Measurements from ENCODE around the gene ZNRF1. TPM values are rescaled to one million over a fixed set of nuclear protein-coding genes. Genes with fewer than 3 reads are reported as not detected.
A peak's percentile ranks its signal among the peaks of the same experiment; 100 is the strongest.

The ZNRF1 gene
- total and polyA plus RNA-seq, 10 donors, result 1.4 to 13.4 (median 6.4) TPM

DNA sequence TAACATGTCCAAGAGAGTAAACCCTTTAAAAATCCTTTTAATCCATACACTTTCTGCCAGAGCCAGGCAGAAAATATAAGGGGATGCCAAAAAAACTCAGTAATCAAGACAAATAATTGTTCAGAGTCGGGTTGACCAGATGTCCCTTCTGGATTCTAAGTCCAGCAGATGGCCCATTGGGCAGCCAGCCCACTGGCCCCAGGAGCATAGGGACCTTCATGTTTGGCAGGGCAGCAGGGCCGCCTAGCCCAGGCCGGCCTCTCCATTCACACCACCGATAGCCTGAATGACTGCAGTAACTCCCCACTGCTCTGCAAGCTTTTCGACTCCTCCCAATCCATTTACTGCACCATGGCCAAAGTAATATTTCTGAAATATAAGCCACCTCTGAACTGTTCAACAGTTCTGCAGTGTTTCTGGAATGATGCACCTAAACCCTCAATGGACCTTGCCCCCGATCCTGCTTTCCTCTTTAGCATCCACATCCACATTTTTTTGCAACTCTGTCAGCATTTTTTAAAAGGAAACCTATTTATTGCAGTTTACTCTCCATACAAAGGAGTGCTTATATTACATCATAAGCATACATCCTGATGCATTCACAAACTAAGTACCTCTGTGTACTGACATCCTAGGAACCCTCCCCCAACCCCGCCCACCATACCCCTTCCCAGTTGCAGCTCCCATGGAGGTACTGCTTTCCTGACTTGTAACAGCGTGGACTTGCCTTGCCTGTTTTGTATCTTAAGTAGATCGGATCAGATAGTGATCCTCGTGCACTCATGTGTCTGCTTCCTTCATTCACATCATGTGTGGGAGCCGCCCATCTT, 71.4 kb downstream of the ZNRF1 start:
- TF ChIP-seq, protein P1, sequence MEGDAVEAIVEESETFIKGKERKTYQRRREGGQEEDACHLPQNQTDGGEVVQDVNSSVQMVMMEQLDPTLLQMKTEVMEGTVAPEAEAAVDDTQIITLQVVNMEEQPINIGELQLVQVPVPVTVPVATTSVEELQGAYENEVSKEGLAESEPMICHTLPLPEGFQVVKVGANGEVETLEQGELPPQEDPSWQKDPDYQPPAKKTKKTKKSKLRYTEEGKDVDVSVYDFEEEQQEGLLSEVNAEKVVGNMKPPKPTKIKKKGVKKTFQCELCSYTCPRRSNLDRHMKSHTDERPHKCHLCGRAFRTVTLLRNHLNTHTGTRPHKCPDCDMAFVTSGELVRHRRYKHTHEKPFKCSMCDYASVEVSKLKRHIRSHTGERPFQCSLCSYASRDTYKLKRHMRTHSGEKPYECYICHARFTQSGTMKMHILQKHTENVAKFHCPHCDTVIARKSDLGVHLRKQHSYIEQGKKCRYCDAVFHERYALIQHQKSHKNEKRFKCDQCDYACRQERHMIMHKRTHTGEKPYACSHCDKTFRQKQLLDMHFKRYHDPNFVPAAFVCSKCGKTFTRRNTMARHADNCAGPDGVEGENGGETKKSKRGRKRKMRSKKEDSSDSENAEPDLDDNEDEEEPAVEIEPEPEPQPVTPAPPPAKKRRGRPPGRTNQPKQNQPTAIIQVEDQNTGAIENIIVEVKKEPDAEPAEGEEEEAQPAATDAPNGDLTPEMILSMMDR (IDR thresholded peaks at IDR 0.05 in 8 of 11, conservative IDR thresholded peaks at IDR 0.05 in 3 of 11), result no peak
- no peak for TF ChIP-seq POLR2AphosphoS5 (IDR thresholded peaks at IDR 0.05)
- WGBS, 5 donors, result 79 to 86% (median 83%) methylated on average over 11 of the region's 11 CpGs
- H3K36me3 ChIP-seq, result no peaks in the 10 kb centered on the region
- no peaks in the 10 kb centered on the region for H3K9me3 ChIP-seq
- no peak for DNase-seq
- peaks cover 0 to 6% (median 0%) of the 10 kb centered on the region in 7 donors for H3K27me3 ChIP-seq (replicated peaks in 1 of 7)
- peaks cover 1 to 43% (median 14%) of the 10 kb centered on the region in 6 donors for H3K4me1 ChIP-seq
- no peak overlapping the region for H3K4me3 ChIP-seq
- intact Hi-C loops (cut with DNase I; ENCODE audit: low total_unique reads), result no loop called here
- H3K27ac ChIP-seq, result no peak overlapping the region

DNA sequence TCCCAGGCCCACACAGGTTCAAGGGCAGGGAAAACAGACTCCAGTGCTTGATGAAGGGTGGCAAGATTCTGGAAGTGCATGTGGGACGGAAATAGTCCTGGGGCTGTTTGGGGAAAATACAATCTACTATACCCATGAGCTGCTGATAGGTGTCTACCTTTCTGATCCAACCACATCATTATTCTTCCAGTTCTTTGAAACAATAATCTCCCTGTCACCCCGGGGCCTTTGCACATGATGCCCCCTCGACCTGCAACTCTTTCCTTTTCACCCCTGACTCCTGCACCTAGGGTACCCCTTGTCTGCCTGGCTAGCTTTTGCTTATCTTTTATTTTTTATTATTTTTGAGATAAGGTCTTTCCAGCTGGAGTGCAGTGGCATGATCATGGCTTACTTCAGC, 72.8 kb downstream of the ZNRF1 start:
- 93 to 96% (median 95%) methylated on average over 3 of the region's 3 CpGs for whole genome bisulfite sequencing, 5 donors

DNA sequence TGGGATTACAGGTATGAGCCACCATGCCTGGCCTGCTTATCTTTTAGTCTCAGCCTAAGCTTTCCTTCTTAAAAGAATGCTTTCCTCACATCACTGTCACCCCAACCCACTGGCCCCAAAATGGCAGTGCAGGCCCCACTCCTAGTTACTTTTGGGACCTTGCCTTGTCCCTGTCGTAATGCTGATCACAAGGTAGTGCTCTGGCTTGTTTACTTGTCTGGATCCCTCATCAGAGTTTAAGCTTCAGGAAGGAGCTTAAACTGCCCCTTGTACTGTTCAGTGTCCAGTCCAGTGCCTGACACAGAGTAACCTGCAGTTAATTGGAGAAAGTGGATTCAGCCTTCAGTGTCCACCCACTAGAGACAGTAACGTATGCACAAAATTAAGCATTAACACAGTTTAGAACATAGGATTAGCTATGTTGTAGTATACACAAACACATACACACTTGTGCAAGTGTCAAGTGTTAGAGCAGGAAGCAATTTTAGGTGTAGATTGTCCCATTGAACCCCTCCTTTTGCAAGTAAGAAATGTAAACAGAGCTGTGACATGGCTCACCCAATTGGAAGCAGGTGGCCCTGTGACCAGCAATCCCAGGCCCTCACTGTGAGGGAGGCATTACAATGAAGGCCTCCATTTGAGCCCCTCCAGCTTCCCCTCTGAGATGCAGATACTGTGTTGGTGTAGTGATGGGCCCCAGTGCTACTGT, 73.6 kb downstream of the ZNRF1 start:
- Histone ChIP-seq H3K36me3 (no peaks in the 10 kb centered on the region), H3K27ac (no peak overlapping the region), H3K27me3 (replicated peaks in 1 of 7) (peaks cover 0 to 8% (median 0%) of the 10 kb centered on the region in 7 donors), H3K4me3 (no peak overlapping the region), H3K9me3 (no peaks in the 10 kb centered on the region), H3K4me1 (peaks cover 8 to 55% (median 25%) of the 10 kb centered on the region in 6 donors)
- TF ChIP-seq POLR2AphosphoS5 (IDR thresholded peaks at IDR 0.05) (no peak), POLR2A (IDR thresholded peaks at IDR 0.05) (no peak)
- intact Hi-C loops (cut with DNase I; ENCODE audit: low total_unique reads), result no loop called here
- DNase-seq, result no peak
- WGBS, 5 donors, result 88 to 97% (median 95%) methylated on average over 2 of the region's 2 CpGs

More for the DNA sequence above, 72.8 kb downstream of the ZNRF1 start:
- TF ChIP-seq, protein P1 (IDR thresholded peaks at IDR 0.05 in 8 of 11, conservative IDR thresholded peaks at IDR 0.05 in 3 of 11), result no peak
- TF ChIP-seq POLR2A (IDR thresholded peaks at IDR 0.05), result no peak
- TF ChIP-seq POLR2AphosphoS5 (IDR thresholded peaks at IDR 0.05), result no peak
- peaks cover 8 to 48% (median 24%) of the 10 kb centered on the region in 6 donors for H3K4me1 ChIP-seq
- intact Hi-C loops (cut with DNase I; ENCODE audit: low total_unique reads), result no loop called here
- no peak overlapping the region for H3K4me3 ChIP-seq
- H3K27ac ChIP-seq, result no peak overlapping the region
- DNase-seq, result no peak
- no peaks in the 10 kb centered on the region for H3K36me3 ChIP-seq
- peaks cover 0 to 6% (median 0%) of the 10 kb centered on the region in 7 donors for H3K27me3 ChIP-seq (replicated peaks in 1 of 7)
- H3K9me3 ChIP-seq, result no peaks in the 10 kb centered on the region

DNA sequence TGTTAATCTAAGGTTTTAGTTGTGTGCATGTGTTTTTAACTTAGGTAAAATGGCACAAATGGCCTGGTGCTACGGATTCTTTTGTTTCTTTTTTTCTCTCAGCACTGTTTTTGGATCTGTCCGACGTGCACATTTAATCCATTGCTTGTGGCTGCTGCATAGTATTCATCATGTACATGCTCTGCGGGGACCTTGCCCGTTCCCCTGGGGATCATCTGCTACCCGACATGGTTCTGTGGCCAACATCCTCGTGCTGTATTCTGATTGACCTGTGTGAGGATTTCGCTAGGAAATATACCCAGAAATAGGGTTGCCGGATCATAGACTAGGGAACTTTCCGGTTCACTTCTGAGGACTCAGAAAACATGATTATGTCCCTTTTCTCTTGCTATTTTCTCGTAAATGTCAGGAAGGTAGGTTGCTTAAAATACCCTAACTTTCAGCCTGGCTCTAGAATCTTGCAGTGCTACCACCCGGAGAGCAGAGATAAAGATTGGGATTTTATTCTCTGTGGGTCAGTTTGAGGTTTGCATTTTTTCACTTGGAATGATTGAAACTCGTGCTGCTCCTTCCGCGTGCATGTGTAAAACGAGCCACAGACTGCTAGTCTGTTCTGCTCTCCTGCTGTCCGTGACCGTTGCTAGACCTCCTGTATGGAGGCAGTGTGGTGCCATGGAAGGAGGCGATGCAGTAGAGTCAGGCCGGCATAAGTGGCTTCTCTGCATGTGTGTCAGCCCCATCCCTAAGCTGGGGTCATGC, 74.9 kb downstream of the ZNRF1 start:
- DNase-seq, result no peak
- H3K4me1 ChIP-seq, result peaks cover 8 to 55% (median 26%) of the 10 kb centered on the region in 6 donors
- WGBS, 5 donors, result 75 to 81% (median 77%) methylated on average over 20 of the region's 20 CpGs
- no peaks in the 10 kb centered on the region for H3K9me3 ChIP-seq
- intact Hi-C loops (cut with DNase I; ENCODE audit: low total_unique reads), result no loop called here
- TF ChIP-seq POLR2A (IDR thresholded peaks at IDR 0.05) (no peak), POLR2AphosphoS5 (IDR thresholded peaks at IDR 0.05) (no peak)
- TF ChIP-seq, protein P1 (IDR thresholded peaks at IDR 0.05 in 8 of 11, conservative IDR thresholded peaks at IDR 0.05 in 3 of 11), result no peak
- peaks cover 0 to 19% (median 0%) of the 10 kb centered on the region in 7 donors for H3K27me3 ChIP-seq (replicated peaks in 1 of 7)
- H3K36me3 ChIP-seq, result no peaks in the 10 kb centered on the region
- H3K27ac ChIP-seq, result peak overlapping the region in 2 of 8 donors; percentile 4 to 13
- no peak overlapping the region for H3K4me3 ChIP-seq
